H9 (cell line): ENCODE measurements around the gene ZNF606. TPM values are rescaled to one million over a fixed set of nuclear protein-coding genes. Genes with fewer than 3 reads are reported as not detected.

Experiments
- DNase-seq: peaks from one replicate; pipeline ENCODE4 v3.0.0-alpha.2; 2017
- H2AFZ ChIP-seq: one replicate; pipeline ENCODE4 v1.6.1; 2013; ENCODE audit warnings: mild to moderate bottlenecking, low read length, control low read depth, moderate library complexity
- H2AK5ac ChIP-seq: 2 replicates; pipeline ENCODE4 v1.6.1; 2013; ENCODE audit warnings: low read length, control low read depth, mixed read lengths; ENCODE audit not compliant: insufficient read length
- H2BK120ac ChIP-seq: one replicate; pipeline ENCODE4 v1.6.1; 2013; ENCODE audit warnings: low read depth, mild to moderate bottlenecking, low read length, control low read depth, inconsistent platforms; ENCODE audit not compliant: poor library complexity, severe bottlenecking
- H2BK12ac ChIP-seq: 2 replicates; pipeline ENCODE4 v1.6.1; 2013; ENCODE audit warnings: low read length, control low read depth, mixed read lengths, low read depth; ENCODE audit not compliant: insufficient read length
- H2BK15ac ChIP-seq: 2 replicates; pipeline ENCODE4 v1.6.1; 2013; ENCODE audit warnings: low read depth, low read length, control low read depth
- H2BK20ac ChIP-seq: one replicate; pipeline ENCODE4 v1.6.1; 2013; ENCODE audit warnings: low read depth, mild to moderate bottlenecking, low read length, control low read depth, inconsistent platforms; ENCODE audit not compliant: poor library complexity, severe bottlenecking
- H2BK5ac ChIP-seq: 2 replicates; pipeline ENCODE4 v1.6.1; 2013; ENCODE audit warnings: low read length, control low read depth, mixed read lengths; ENCODE audit not compliant: insufficient read length
- H3K14ac ChIP-seq: 2 replicates; pipeline ENCODE4 v1.6.1; 2013; ENCODE audit warnings: low read length, control low read depth; ENCODE audit not compliant: insufficient read depth
- H3K18ac ChIP-seq: 2 replicates; pipeline ENCODE4 v1.6.1; 2013; ENCODE audit warnings: low read depth, mild to moderate bottlenecking, mixed read lengths, low read length, control low read depth; ENCODE audit not compliant: insufficient read length
- H3K23ac ChIP-seq: 2 replicates; pipeline ENCODE4 v1.6.1; 2013; ENCODE audit warnings: low read length, control low read depth, mixed read lengths, low read depth; ENCODE audit not compliant: insufficient read length
- H3K23me2 ChIP-seq: 2 replicates; pipeline ENCODE4 v1.6.1; 2013; ENCODE audit warnings: low read depth, mild to moderate bottlenecking, mixed read lengths, low read length, control low read depth; ENCODE audit not compliant: insufficient read length, poor library complexity, severe bottlenecking
- H3K27ac ChIP-seq: 2 replicates; pipeline ENCODE4 v1.5.1; 2013; ENCODE audit warnings: low read length, control low read depth, mixed read lengths, low read depth; ENCODE audit not compliant: insufficient read length
- H3K27me3 ChIP-seq: 2 replicates; pipeline ENCODE4 v1.6.1; 2013; ENCODE audit warnings: low read length, control low read depth, inconsistent platforms; ENCODE audit not compliant: insufficient read depth
- H3K4ac ChIP-seq: 2 replicates; pipeline ENCODE4 v1.6.1; 2013; ENCODE audit warnings: low read depth, mild to moderate bottlenecking, control low read depth, inconsistent platforms, low read length, moderate library complexity
- H3K4me1 ChIP-seq: 2 replicates; pipeline ENCODE4 v1.6.1; 2013; ENCODE audit warnings: low read length, control low read depth, inconsistent platforms; ENCODE audit not compliant: insufficient read depth
- H3K4me2 ChIP-seq: 2 replicates; pipeline ENCODE4 v1.6.1; 2013; ENCODE audit warnings: low read length, control low read depth, mixed read lengths; ENCODE audit not compliant: insufficient read length, insufficient read depth
- H3K56ac ChIP-seq: 2 replicates; pipeline ENCODE4 v1.6.1; 2013; ENCODE audit warnings: low read depth, mild to moderate bottlenecking, mixed read lengths, low read length, control low read depth; ENCODE audit not compliant: insufficient read length
- H3K79me1 ChIP-seq: 2 replicates; pipeline ENCODE4 v1.6.1; 2013; ENCODE audit warnings: low read depth, mild to moderate bottlenecking, moderate library complexity, low read length, control low read depth, inconsistent platforms; ENCODE audit not compliant: insufficient read depth, poor library complexity, severe bottlenecking
- H3K79me2 ChIP-seq: 2 replicates; pipeline ENCODE4 v1.6.1; 2013; ENCODE audit warnings: low read length, control low read depth, inconsistent platforms; ENCODE audit not compliant: insufficient read depth
- H3K9ac ChIP-seq: 2 replicates; pipeline ENCODE4 v1.6.1; 2013; ENCODE audit warnings: low read length, control low read depth, mixed read lengths; ENCODE audit not compliant: insufficient read length; ENCODE audit errors: extremely low read depth
- H3K9me3 ChIP-seq: one replicate; pipeline ENCODE4 v1.6.1; 2013; ENCODE audit warnings: low read depth, low read length, inconsistent platforms; ENCODE audit not compliant: control insufficient read depth
- H3T11ph ChIP-seq: one replicate; pipeline ENCODE4 v1.6.1; 2013; ENCODE audit warnings: mild to moderate bottlenecking, low read length, control low read depth, inconsistent platforms
- H4K20me1 ChIP-seq: one replicate; pipeline ENCODE4 v1.6.1; 2013; ENCODE audit not compliant: control insufficient read depth, insufficient read length, insufficient read depth
- H4K5ac ChIP-seq: 2 replicates; pipeline ENCODE4 v1.6.1; 2013; ENCODE audit warnings: low read depth, mild to moderate bottlenecking, mixed read lengths, low read length, control low read depth; ENCODE audit not compliant: insufficient read length
- H4K8ac ChIP-seq: replicated peaks from 2 replicates; pipeline ENCODE4 v1.6.1; 2013; ENCODE audit warnings: low read length, control low read depth, mixed read lengths, low read depth; ENCODE audit not compliant: insufficient read length
- H4K91ac ChIP-seq: 2 replicates; pipeline ENCODE4 v1.6.1; 2013; ENCODE audit warnings: low read depth, mild to moderate bottlenecking, moderate library complexity, mixed read lengths, low read length, control low read depth; ENCODE audit not compliant: insufficient read length
- H3K27ac Mint-ChIP-seq, 3 experiments: 2 replicates in 2 of 3; 3 replicates in 1 of 3; pipeline ENCODE4 v1.8.0; 2020 to 2021; ENCODE audit warnings: mixed read lengths in 3 of 3, mild to moderate bottlenecking in 1 of 3, moderate library complexity in 1 of 3
- H3K27me3 Mint-ChIP-seq: 2 replicates; pipeline ENCODE4 v1.8.0; 2021; ENCODE audit warnings: low read depth, mild to moderate bottlenecking, moderate library complexity, mixed read lengths
- H3K36me3 Mint-ChIP-seq, 3 experiments: 2 replicates in 2 of 3; 3 replicates in 1 of 3; pipeline ENCODE4 v1.8.0; 2020 to 2021; ENCODE audit warnings: low read depth in 3 of 3, mixed read lengths in 3 of 3; ENCODE audit not compliant: insufficient read depth in 1 of 3
- H3K4me1 Mint-ChIP-seq, 2 experiments: 2 replicates each; pipeline ENCODE4 v1.8.0; 2020; ENCODE audit warnings: mixed read lengths in 2 of 2
- H3K4me3 Mint-ChIP-seq, 2 experiments: 2 replicates in 1 of 2; 3 replicates in 1 of 2; pipeline ENCODE4 v1.8.0; 2020 to 2021; ENCODE audit warnings: mild to moderate bottlenecking in 2 of 2, mixed read lengths in 2 of 2, moderate library complexity in 1 of 2
- H3K9me3 Mint-ChIP-seq, 2 experiments: 2 replicates in 1 of 2; 3 replicates in 1 of 2; pipeline ENCODE4 v1.8.0; 2020; ENCODE audit warnings: mild to moderate bottlenecking in 2 of 2, mixed read lengths in 2 of 2, moderate library complexity in 1 of 2
- WGBS: extraction: QIAGEN DNeasy Blood & Tissue Kit; methylation state at CpG from one replicate; pipeline ENCODE4 v1.1.7; 2013; ENCODE audit warnings: missing lambda C conversion rate, low lambda C conversion rate, mixed read lengths; ENCODE audit not compliant: insufficient read length; ENCODE audit errors: extremely low coverage; 5-methylcytosine and 5-hydroxymethylcytosine counted together
- total RNA-seq: library from RNA; stranded (reverse); gene quantifications from 2 replicates; pipeline ENCODE4 v1.2.1, GENCODE V29; 2021
- TF ChIP-seq, protein P1 (sequence below): fragments of 200-600 bp; sonication (generic); conservative IDR thresholded peaks from 3 replicates; pipeline ENCODE4 v1.8.0; 2021; ENCODE audit warnings: antibody characterized with exemption, mild to moderate bottlenecking

ZNF606 gene
- total RNA-seq, 1 experiment from 2014 or later = 13.4 TPM

DNA sequence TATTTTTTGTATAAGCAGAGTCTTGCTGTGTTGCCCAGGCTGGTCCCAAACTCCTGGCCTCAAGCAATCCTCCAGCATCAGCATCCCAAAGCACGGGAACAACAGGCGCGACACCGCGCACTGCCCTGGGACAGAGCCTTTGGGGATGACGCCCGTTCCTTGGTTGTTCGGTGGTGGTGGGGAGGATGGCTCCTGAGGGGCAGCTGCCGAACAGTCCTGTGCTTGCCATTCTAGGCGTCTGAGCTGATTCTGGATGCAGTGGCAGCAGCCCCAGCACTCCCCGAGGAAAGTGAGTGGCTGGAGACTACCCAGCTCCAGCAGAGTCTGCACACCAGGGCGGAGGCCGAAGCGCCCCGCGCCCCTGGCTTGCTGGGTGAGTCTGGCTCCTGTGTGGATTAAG lies 49.6 kb upstream of the ZNF606 start:
- Mint-ChIP-seq H3K4me3 (no peak overlapping the region), H3K36me3 (peaks cover 15 to 23% (median 19%) of the 10 kb centered on the region in 3 experiments; a peak in 6 of 7 replicates), H3K27ac (no peak overlapping the region), H3K9me3 (peaks cover 74 to 82% of the 10 kb centered on the region in 2 experiments), H3K4me1 (peaks cover 4 to 14% of the 10 kb centered on the region in 2 experiments; a peak in 2 of 4 replicates), H3K27me3 (peaks cover 34% of the 10 kb centered on the region)
- Histone ChIP-seq H3K79me2 (no peaks in the 10 kb centered on the region), H2BK15ac (no peak overlapping the region), H4K20me1 (no peaks in the 10 kb centered on the region), H2BK20ac (no peak overlapping the region), H3K9me3 (peaks cover 21% of the 10 kb centered on the region), H3K27ac (no peak overlapping the region), H3T11ph (no peak overlapping the region), H3K23me2 (no peaks in the 10 kb centered on the region), H3K27me3 (no peaks in the 10 kb centered on the region), H2BK12ac (no peak overlapping the region), H2AFZ (no peak overlapping the region), H3K9ac (no peak overlapping the region), H4K91ac (no peak overlapping the region), H3K56ac (no peak overlapping the region), H2AK5ac (no peak overlapping the region), H3K23ac (no peak overlapping the region), H3K4me1 (no peaks in the 10 kb centered on the region), H3K79me1 (no peaks in the 10 kb centered on the region), H4K8ac (no peak overlapping the region), H3K18ac (no peak overlapping the region), H2BK120ac (no peak overlapping the region), H2BK5ac (no peak overlapping the region), H4K5ac (no peak overlapping the region), H3K4ac (no peak overlapping the region), H3K4me2 (no peak overlapping the region), H3K14ac (no peak overlapping the region)
- DNase-seq = no peak
- no CpG with 5 or more reads among the region's 16 CpGs for WGBS
- TF ChIP-seq, protein P1, sequence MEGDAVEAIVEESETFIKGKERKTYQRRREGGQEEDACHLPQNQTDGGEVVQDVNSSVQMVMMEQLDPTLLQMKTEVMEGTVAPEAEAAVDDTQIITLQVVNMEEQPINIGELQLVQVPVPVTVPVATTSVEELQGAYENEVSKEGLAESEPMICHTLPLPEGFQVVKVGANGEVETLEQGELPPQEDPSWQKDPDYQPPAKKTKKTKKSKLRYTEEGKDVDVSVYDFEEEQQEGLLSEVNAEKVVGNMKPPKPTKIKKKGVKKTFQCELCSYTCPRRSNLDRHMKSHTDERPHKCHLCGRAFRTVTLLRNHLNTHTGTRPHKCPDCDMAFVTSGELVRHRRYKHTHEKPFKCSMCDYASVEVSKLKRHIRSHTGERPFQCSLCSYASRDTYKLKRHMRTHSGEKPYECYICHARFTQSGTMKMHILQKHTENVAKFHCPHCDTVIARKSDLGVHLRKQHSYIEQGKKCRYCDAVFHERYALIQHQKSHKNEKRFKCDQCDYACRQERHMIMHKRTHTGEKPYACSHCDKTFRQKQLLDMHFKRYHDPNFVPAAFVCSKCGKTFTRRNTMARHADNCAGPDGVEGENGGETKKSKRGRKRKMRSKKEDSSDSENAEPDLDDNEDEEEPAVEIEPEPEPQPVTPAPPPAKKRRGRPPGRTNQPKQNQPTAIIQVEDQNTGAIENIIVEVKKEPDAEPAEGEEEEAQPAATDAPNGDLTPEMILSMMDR = no peak
